ENCODE results near the gene ZNF284.

ZNF284 gene

DNA sequence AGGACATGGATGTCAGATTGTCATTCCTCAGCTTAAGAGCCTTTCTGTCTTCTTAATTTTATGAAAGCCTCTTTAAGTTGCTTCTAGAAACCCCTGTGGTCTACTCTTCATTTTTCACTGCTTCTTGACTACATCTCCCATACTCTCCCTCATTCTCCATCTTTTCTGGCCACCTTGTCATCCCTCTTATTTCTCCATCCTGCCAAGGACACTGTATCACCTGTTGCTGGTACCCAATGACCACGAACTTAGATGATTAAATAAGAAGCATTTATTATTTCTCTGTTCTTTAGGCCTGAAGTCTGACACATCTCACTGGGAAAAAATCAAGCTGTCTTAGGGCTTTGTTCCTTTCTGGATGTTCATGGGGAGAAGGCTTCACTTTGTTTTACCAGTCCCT is 10.9 kb upstream of the ZNF284 start:
- Histone ChIP-seq H3K9me3 (ENCODE audit: insufficient read depth, low read depth, low read length) (peaks cover 49% of the 10 kb centered on the region), H3K27ac (ENCODE audit: low read length) (no peak overlapping the region), H3K4me3 (ENCODE audit: low read length) (no peak overlapping the region), H3K36me3 (ENCODE audit: insufficient read depth, low read depth, low read length) (peaks cover 80% of the 10 kb centered on the region), H3K4me1 (ENCODE audit: insufficient read depth, low read length) (no peaks in the 10 kb centered on the region), H3K27me3 (ENCODE audit: insufficient read depth, low read length) (no peaks in the 10 kb centered on the region), H3K9ac (ENCODE audit: low read depth, low read length) (no peak overlapping the region)

GRCh38 chr19:44066305-44066704 is 5.7 kb upstream of the ZNF284 start:
- Histone ChIP-seq H3K4me1 (ENCODE audit: insufficient read depth, low read length) (no peaks in the 10 kb centered on the region), H3K9me3 (ENCODE audit: insufficient read depth, low read depth, low read length) (peaks cover 80% of the 10 kb centered on the region), H3K4me3 (ENCODE audit: low read length) (no peak overlapping the region), H3K27me3 (ENCODE audit: insufficient read depth, low read length) (no peaks in the 10 kb centered on the region), H3K36me3 (ENCODE audit: insufficient read depth, low read depth, low read length) (peaks cover 61% of the 10 kb centered on the region), H3K27ac (ENCODE audit: low read length) (no peak overlapping the region), H3K9ac (ENCODE audit: low read depth, low read length) (no peak overlapping the region)

GRCh38 chr19:44069415-44069814 is 2.5 kb upstream of the ZNF284 start:
- Histone ChIP-seq H3K4me1 (ENCODE audit: insufficient read depth, low read length) (no peaks in the 10 kb centered on the region), H3K27me3 (ENCODE audit: insufficient read depth, low read length) (peaks cover 13% of the 10 kb centered on the region), H3K4me3 (ENCODE audit: low read length) (no peak overlapping the region), H3K9ac (ENCODE audit: low read depth, low read length) (no peak overlapping the region), H3K36me3 (ENCODE audit: insufficient read depth, low read depth, low read length) (peaks cover 32% of the 10 kb centered on the region), H3K9me3 (ENCODE audit: insufficient read depth, low read depth, low read length) (peaks cover 64% of the 10 kb centered on the region), H3K27ac (ENCODE audit: low read length) (no peak overlapping the region)

- H3K9ac ChIP-seq (ENCODE audit: low read depth, low read length) = no peak overlapping the region
- H3K4me1 ChIP-seq (ENCODE audit: insufficient read depth, low read length) = no peaks in the 10 kb centered on the region
- peaks cover 3% of the 10 kb centered on the region; the same call in 1 of the 2 replicates for H3K36me3 ChIP-seq (ENCODE audit: insufficient read depth, low read depth, low read length)
- H3K4me3 ChIP-seq (ENCODE audit: low read length) = peak overlapping the region; percentile 83
- peaks cover 13% of the 10 kb centered on the region for H3K27me3 ChIP-seq (ENCODE audit: insufficient read depth, low read length)
- peaks cover 35% of the 10 kb centered on the region for H3K9me3 ChIP-seq (ENCODE audit: insufficient read depth, low read depth, low read length)
- H3K27ac ChIP-seq (ENCODE audit: low read length) = no peak overlapping the region
Observed at GRCh38 chr19:44072543-44073401, 813 bp downstream of the ZNF284 start.

- no peak overlapping the region for H3K9ac ChIP-seq (ENCODE audit: low read depth, low read length)
Observed at GRCh38 chr19:44076325-44076724, 4.4 kb downstream of the ZNF284 start.

DNA sequence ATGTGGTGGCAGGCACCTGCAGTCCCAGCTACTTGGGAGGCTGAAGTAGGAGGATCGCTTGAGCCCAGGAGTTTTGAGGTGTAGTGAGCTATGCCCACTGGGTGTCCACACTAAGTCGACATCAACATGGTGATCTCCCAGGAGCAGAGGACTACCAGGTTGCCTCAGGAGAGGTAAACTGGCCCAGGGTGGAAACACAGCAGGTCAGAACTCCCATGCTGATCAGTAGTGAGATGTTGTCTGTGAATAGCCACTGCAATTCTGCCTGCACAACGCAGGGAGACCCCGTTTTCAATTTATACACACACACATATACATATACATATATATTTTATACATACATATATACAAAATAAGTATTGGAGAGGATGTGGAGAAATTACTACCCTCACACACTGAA is 20.1 kb downstream of the ZNF284 start:
- Histone ChIP-seq H3K27me3 (ENCODE audit: insufficient read depth, low read length) (no peaks in the 10 kb centered on the region), H3K27ac (ENCODE audit: low read length) (no peak overlapping the region), H3K9me3 (ENCODE audit: insufficient read depth, low read depth, low read length) (no peaks in the 10 kb centered on the region), H3K9ac (ENCODE audit: low read depth, low read length) (no peak overlapping the region), H3K36me3 (ENCODE audit: insufficient read depth, low read depth, low read length) (no peaks in the 10 kb centered on the region; the same call in 1 of the 2 replicates), H3K4me3 (ENCODE audit: low read length) (no peak overlapping the region), H3K4me1 (ENCODE audit: insufficient read depth, low read length) (no peaks in the 10 kb centered on the region)

More at GRCh38 chr19:44076325-44076724, 4.4 kb downstream of the ZNF284 start:
- Histone ChIP-seq H3K9me3 (ENCODE audit: insufficient read depth, low read depth, low read length) (peaks cover 4% of the 10 kb centered on the region; the same call in 1 of the 2 replicates), H3K4me1 (ENCODE audit: insufficient read depth, low read length) (no peaks in the 10 kb centered on the region), H3K36me3 (ENCODE audit: insufficient read depth, low read depth, low read length) (no peaks in the 10 kb centered on the region), H3K27me3 (ENCODE audit: insufficient read depth, low read length) (peaks cover 13% of the 10 kb centered on the region), H3K4me3 (ENCODE audit: low read length) (no peak overlapping the region), H3K27ac (ENCODE audit: low read length) (no peak overlapping the region)

DNA sequence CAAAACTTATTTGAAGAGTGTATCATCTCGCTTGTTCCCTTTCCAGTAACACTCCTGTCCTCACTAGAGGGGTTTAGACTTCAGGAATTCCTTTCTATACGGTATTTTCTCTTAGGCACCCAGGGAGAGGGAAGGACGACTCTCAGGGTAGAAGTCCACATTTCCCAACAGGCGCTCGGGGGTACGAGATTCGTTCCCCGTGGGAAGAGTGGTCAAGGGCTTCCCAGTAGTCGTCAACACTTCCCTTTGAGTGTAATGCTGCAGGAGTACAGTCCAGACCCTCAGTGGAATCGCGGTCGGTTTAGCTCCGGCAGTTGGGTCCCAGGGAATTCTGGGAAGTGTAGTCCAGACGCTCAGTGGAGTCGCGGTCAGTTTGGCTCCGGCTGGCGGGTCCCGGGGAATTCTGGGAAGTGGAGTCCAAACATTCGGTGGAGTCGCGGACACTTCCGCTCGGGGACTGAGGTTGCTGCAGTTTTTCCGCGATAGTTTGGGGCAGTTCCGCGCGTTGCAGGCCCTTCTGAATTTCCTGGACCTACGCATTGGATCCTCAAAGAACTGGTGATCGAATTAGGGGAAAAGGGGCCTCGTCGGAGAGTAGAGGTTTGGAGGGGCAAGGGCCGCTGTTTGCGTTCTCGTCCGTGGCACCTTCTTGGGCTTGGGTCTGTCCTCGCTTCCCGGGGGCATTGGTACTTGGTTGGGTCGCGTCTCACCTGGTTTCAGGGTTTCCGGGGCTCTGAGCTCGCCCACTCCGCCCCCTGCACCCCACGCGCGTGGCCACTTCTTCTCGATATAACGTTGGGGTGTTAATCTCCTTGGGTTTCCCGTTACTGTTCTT is 22.2 kb downstream of the ZNF284 start, which contains the start of gene ZNF224:
TSS of gene ZNF224 (plus strand) at position 431 of the 835 bp plus-strand sequence. CDS start 3,513 bp downstream, outside the sequence.
- Histone ChIP-seq H3K9ac (ENCODE audit: low read depth, low read length) (peak within 1 kb of the TSS; percentile 78), H3K27ac (ENCODE audit: low read length) (no peak within 1 kb of the TSS), H3K36me3 (ENCODE audit: insufficient read depth, low read depth, low read length) (peaks cover 6% of the 10 kb centered on the region; the same call in 1 of the 2 replicates), H3K4me1 (ENCODE audit: insufficient read depth, low read length) (no peaks in the 10 kb centered on the region), H3K27me3 (ENCODE audit: insufficient read depth, low read length) (no peaks in the 10 kb centered on the region), H3K4me3 (ENCODE audit: low read length) (peak within 1 kb of the TSS; percentile 91), H3K9me3 (ENCODE audit: insufficient read depth, low read depth, low read length) (no peaks in the 10 kb centered on the region)

- H3K27me3 ChIP-seq (ENCODE audit: insufficient read depth, low read length) = no peaks in the 10 kb centered on the region
- peaks cover 46% of the 10 kb centered on the region for H3K9me3 ChIP-seq (ENCODE audit: insufficient read depth, low read depth, low read length)
- H3K4me3 ChIP-seq (ENCODE audit: low read length) = no peak overlapping the region
- H3K27ac ChIP-seq (ENCODE audit: low read length) = no peak overlapping the region
- H3K36me3 ChIP-seq (ENCODE audit: insufficient read depth, low read depth, low read length) = peaks cover 39% of the 10 kb centered on the region
- H3K4me1 ChIP-seq (ENCODE audit: insufficient read depth, low read length) = no peaks in the 10 kb centered on the region
- no peak overlapping the region for H3K9ac ChIP-seq (ENCODE audit: low read depth, low read length)
Observed at GRCh38 chr19:44107751-44108150, 35.8 kb downstream of the ZNF284 start.

DNA sequence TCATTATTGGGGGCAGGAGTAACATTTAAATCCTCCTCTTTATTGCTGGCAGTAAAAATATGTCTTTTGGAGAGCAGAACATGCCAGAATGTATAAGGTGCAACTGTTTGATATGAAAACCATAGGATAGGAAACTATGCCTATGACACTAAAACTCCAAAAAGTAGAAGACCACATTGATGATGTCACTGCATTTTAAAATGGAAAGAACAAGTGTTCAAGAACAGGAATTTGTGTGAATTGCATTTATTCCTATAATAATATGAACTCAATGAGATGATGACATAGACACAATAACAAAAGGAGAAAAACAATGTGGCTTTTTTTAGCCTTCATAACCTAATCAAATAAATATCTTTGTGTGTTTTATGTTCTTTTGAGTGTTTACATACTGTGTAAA is 37.5 kb downstream of the ZNF284 start:
- Histone ChIP-seq H3K9ac (ENCODE audit: low read depth, low read length) (no peak overlapping the region), H3K27me3 (ENCODE audit: insufficient read depth, low read length) (no peaks in the 10 kb centered on the region), H3K27ac (ENCODE audit: low read length) (no peak overlapping the region), H3K4me1 (ENCODE audit: insufficient read depth, low read length) (no peaks in the 10 kb centered on the region), H3K36me3 (ENCODE audit: insufficient read depth, low read depth, low read length) (peaks cover 26% of the 10 kb centered on the region), H3K9me3 (ENCODE audit: insufficient read depth, low read depth, low read length) (peaks cover 43% of the 10 kb centered on the region), H3K4me3 (ENCODE audit: low read length) (no peak overlapping the region)

DNA sequence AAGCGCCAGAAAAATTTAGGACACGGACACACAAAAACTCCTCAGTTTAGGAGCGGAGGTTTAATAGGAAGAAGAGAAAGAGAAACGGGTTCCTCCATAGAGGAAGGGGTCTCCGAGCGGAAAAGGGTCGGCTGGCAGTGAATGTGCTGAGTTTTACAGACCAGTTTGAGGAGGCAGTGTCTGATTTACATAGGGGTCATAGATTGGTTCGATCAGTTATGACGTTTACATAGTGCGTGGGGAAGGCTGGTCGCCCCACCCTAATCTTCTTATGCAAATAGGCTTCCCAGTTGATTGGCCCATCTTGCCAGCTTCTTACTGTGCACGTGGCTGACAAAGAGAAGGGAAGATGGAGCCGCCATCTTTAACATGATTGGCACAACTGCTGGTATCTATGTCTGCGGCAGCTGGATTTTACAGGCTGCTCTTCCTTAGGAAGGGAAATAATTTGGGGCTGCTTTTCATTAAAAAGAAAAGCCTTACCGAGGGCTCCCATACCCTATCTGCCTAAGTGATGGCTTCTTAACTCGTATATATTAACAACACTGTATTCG is 40.0 kb downstream of the ZNF284 start:
- peaks cover 14% of the 10 kb centered on the region for H3K36me3 ChIP-seq (ENCODE audit: insufficient read depth, low read depth, low read length)
- no peaks in the 10 kb centered on the region for H3K27me3 ChIP-seq (ENCODE audit: insufficient read depth, low read length)
- H3K27ac ChIP-seq (ENCODE audit: low read length) = no peak overlapping the region
- H3K9ac ChIP-seq (ENCODE audit: low read depth, low read length) = peak overlapping the region; percentile 64; the same call in 1 of the 2 replicates
- H3K9me3 ChIP-seq (ENCODE audit: insufficient read depth, low read depth, low read length) = peaks cover 29% of the 10 kb centered on the region
- peak overlapping the region; percentile 78 for H3K4me3 ChIP-seq (ENCODE audit: low read length)
- no peaks in the 10 kb centered on the region for H3K4me1 ChIP-seq (ENCODE audit: insufficient read depth, low read length)

- peaks cover 7% of the 10 kb centered on the region for H3K36me3 ChIP-seq (ENCODE audit: insufficient read depth, low read depth, low read length)
- H3K9ac ChIP-seq (ENCODE audit: low read depth, low read length) = peak overlapping the region; percentile 64
- H3K4me1 ChIP-seq (ENCODE audit: insufficient read depth, low read length) = no peaks in the 10 kb centered on the region
- H3K27ac ChIP-seq (ENCODE audit: low read length) = no peak overlapping the region
- peaks cover 21% of the 10 kb centered on the region for H3K9me3 ChIP-seq (ENCODE audit: insufficient read depth, low read depth, low read length)
- H3K27me3 ChIP-seq (ENCODE audit: insufficient read depth, low read length) = no peaks in the 10 kb centered on the region
- peak overlapping the region; percentile 78 for H3K4me3 ChIP-seq (ENCODE audit: low read length)
Observed at GRCh38 chr19:44112802-44113137, 40.8 kb downstream of the ZNF284 start.
